ENCODE data around the gene SOX6.

Gene SOX6

GRCh38 chr11:16346975-16347374 is 9.4 kb downstream of the SOX6 start:
- no peak for DNase-seq (ENCODE audit: extremely low read depth, insufficient read length)
- H3K36me3 ChIP-seq (ENCODE audit: control insufficient read depth, insufficient read depth, low read length): no peaks in the 10 kb centered on the region

DNA sequence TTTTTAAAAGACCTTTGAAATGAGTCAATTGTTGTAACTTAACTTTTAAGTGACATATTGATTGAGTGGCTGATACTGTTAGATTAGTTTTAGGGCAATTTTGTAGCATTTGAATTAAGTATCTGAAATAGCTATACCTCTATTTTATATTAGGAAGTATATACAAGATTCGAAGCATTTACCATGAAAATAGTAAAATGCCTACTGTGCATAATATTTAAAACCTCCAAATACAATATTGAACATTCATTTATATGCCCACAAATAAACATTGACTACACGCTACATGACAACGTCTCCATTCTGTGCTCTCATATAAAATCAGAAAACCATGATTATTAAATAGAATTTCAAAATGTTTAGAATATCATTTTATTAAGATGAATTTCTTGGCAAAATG is 14.5 kb downstream of the SOX6 start:
- DNase-seq (ENCODE audit: extremely low read depth, insufficient read length): no peak
- TF ChIP-seq, protein P1, sequence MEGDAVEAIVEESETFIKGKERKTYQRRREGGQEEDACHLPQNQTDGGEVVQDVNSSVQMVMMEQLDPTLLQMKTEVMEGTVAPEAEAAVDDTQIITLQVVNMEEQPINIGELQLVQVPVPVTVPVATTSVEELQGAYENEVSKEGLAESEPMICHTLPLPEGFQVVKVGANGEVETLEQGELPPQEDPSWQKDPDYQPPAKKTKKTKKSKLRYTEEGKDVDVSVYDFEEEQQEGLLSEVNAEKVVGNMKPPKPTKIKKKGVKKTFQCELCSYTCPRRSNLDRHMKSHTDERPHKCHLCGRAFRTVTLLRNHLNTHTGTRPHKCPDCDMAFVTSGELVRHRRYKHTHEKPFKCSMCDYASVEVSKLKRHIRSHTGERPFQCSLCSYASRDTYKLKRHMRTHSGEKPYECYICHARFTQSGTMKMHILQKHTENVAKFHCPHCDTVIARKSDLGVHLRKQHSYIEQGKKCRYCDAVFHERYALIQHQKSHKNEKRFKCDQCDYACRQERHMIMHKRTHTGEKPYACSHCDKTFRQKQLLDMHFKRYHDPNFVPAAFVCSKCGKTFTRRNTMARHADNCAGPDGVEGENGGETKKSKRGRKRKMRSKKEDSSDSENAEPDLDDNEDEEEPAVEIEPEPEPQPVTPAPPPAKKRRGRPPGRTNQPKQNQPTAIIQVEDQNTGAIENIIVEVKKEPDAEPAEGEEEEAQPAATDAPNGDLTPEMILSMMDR (IDR thresholded peaks at IDR 0.05; ENCODE audit: insufficient read depth, low read length, poor library complexity, severe bottlenecking): no peak
- H3K36me3 ChIP-seq (ENCODE audit: control insufficient read depth, insufficient read depth, low read length): no peaks in the 10 kb centered on the region
- no peak overlapping the region for H3K4me3 ChIP-seq (replicated peaks; ENCODE audit: low read depth, low read length)
- no peaks in the 10 kb centered on the region for H3K27me3 ChIP-seq (replicated peaks; ENCODE audit: control insufficient read depth, insufficient read depth, low read length)

More at GRCh38 chr11:16346975-16347374, 9.4 kb downstream of the SOX6 start:
- Histone ChIP-seq H3K4me3 (replicated peaks; ENCODE audit: low read depth, low read length) (no peak overlapping the region), H3K27me3 (replicated peaks; ENCODE audit: control insufficient read depth, insufficient read depth, low read length) (no peaks in the 10 kb centered on the region)
- TF ChIP-seq, protein P1 (IDR thresholded peaks at IDR 0.05; ENCODE audit: insufficient read depth, low read length, poor library complexity, severe bottlenecking): no peak

DNA sequence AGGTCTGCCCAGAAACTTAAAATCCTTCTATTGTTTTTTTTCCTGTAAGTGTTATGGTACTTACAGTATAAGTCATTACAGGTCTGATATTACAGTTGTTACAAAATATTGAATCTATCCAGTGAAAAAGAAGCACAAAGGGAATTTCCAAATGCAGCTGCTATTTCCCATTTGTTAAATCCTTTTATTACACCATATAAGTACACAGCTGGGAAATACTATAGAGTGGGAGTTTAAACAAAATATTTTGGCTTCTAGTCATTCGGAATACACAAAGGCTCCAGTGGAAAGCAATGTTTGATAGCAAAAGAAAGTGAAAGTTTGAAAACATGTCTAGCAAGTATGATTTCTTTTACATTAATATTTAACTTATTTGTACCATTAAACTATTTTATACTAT is 18.0 kb downstream of the SOX6 start:
- no peak overlapping the region for H3K4me3 ChIP-seq (replicated peaks; ENCODE audit: low read depth, low read length)
- TF ChIP-seq, protein P1 (IDR thresholded peaks at IDR 0.05; ENCODE audit: insufficient read depth, low read length, poor library complexity, severe bottlenecking): no peak
- no peak for DNase-seq (ENCODE audit: extremely low read depth, insufficient read length)
- H3K36me3 ChIP-seq (ENCODE audit: control insufficient read depth, insufficient read depth, low read length): no peaks in the 10 kb centered on the region
- no peaks in the 10 kb centered on the region for H3K27me3 ChIP-seq (replicated peaks; ENCODE audit: control insufficient read depth, insufficient read depth, low read length)

DNA sequence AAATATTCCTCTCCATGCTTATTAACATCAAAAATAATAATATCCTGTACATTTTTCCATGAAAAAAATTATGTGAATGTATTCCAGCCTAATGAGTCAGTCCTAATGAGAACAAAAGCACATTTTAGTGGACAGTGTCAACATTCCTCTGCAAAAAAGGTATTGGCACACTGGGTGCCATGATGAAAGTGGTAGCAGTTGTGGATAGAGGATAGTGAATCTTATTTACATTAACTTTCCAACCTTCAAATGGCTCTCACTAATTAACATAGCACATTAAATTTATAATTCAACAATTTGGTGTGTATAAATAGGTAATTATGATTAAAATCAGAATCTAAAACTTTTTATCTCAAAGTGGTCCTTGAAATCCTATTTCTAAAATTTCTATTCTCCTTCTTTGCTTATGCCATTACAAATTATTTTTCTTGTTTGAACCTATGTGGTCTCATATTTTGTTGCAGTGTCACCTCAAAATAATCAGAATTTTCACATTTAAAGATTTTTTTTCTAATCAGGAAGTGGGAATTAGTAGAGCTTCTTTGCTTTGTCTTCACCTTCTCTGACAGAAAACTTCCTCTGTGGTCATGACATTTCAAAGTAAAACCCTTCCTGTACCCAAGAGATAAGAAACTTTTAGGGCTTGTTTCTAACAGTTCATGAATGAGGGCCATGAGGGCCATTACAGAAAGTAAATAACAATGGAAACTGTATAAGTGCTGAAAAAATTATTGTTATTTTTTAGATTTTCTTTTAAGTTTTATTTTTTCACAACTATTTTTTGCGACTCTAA is 18.7 kb downstream of the SOX6 start:
- H3K36me3 ChIP-seq (ENCODE audit: control insufficient read depth, insufficient read depth, low read length): no peaks in the 10 kb centered on the region
- TF ChIP-seq, protein P1 (IDR thresholded peaks at IDR 0.05; ENCODE audit: insufficient read depth, low read length, poor library complexity, severe bottlenecking): no peak
- no peak for DNase-seq (ENCODE audit: extremely low read depth, insufficient read length)
- H3K27me3 ChIP-seq (replicated peaks; ENCODE audit: control insufficient read depth, insufficient read depth, low read length): no peaks in the 10 kb centered on the region
- no peak overlapping the region for H3K4me3 ChIP-seq (replicated peaks; ENCODE audit: low read depth, low read length)

DNA sequence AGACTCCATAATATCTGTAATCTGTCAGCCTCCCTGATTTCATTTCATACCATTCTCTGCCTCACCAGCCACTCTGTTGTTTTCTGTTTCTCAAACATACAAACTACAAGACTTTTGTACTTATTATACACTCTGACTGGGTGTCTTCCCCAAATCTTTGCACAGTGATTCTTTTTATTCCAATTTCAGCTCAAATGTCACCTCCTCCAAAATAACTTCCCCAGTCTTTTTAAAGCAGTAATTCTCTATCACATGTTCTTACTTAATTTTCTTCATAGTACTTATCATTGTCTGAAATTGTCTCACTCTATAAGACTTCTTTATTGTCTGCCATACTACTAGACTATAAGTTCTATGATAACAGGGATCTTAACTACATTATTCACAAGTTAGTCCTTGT is 19.6 kb downstream of the SOX6 start:
- TF ChIP-seq, protein P1 (IDR thresholded peaks at IDR 0.05; ENCODE audit: insufficient read depth, low read length, poor library complexity, severe bottlenecking): no peak
- no peak for DNase-seq (ENCODE audit: extremely low read depth, insufficient read length)
- H3K4me3 ChIP-seq (replicated peaks; ENCODE audit: low read depth, low read length): no peak overlapping the region
- H3K36me3 ChIP-seq (ENCODE audit: control insufficient read depth, insufficient read depth, low read length): no peaks in the 10 kb centered on the region
- H3K27me3 ChIP-seq (replicated peaks; ENCODE audit: control insufficient read depth, insufficient read depth, low read length): no peaks in the 10 kb centered on the region

Measured in GM06990 (cell line).